KMS-11 (cell line): ENCODE data around the gene GAD1.
A peak's percentile ranks its signal among the peaks of the same experiment; 100 is the strongest.

Source experiments
- H2AFZ ChIP-seq: fragments of 200-600 bp; sonication (generic); 2 replicates; pipeline ENCODE4 v1.6.1; 2016; ENCODE audit warnings: antibody characterized with exemption, mixed run types, low read depth
- H3K27ac ChIP-seq: fragments of 200-600 bp; sonication (generic); 2 replicates; pipeline ENCODE4 v1.6.1; 2016; ENCODE audit warnings: mild to moderate bottlenecking, mixed run types
- H3K27me3 ChIP-seq: fragments of 200-600 bp; sonication (generic); 2 replicates; pipeline ENCODE4 v1.6.1; 2017; ENCODE audit warnings: mild to moderate bottlenecking, low read depth, mixed run types, moderate library complexity; ENCODE audit not compliant: insufficient read depth
- H3K36me3 ChIP-seq: fragments of 200-600 bp; sonication (generic); 2 replicates; pipeline ENCODE4 v1.6.1; 2017; ENCODE audit warnings: mild to moderate bottlenecking, mixed run types; ENCODE audit not compliant: insufficient read depth
- H3K4me1 ChIP-seq: fragments of 200-600 bp; sonication (generic); 2 replicates; pipeline ENCODE4 v1.6.1; 2016; ENCODE audit warnings: mild to moderate bottlenecking, low read depth, mixed run types; ENCODE audit not compliant: poor library complexity, severe bottlenecking
- H3K4me2 ChIP-seq: fragments of 200-600 bp; sonication (generic); 2 replicates; pipeline ENCODE4 v1.7.0; 2016; ENCODE audit warnings: mild to moderate bottlenecking, mixed run types
- H3K4me3 ChIP-seq: fragments of 200-600 bp; sonication (generic); IDR thresholded peaks from 2 replicates; pipeline ENCODE4 v1.6.1; 2017; ENCODE audit warnings: low read depth, low read length, mixed read lengths; ENCODE audit not compliant: insufficient read depth
- H3K79me2 ChIP-seq: fragments of 200-600 bp; sonication (generic); 2 replicates; pipeline ENCODE4 v1.6.1; 2016; ENCODE audit warnings: low read depth, mixed run types; ENCODE audit not compliant: insufficient read depth
- H3K9ac ChIP-seq: fragments of 200-600 bp; sonication (generic); 2 replicates; pipeline ENCODE4 v1.6.1; 2016; ENCODE audit warnings: mild to moderate bottlenecking, mixed run types
- H4K20me1 ChIP-seq: fragments of 200-600 bp; sonication (generic); 2 replicates; pipeline ENCODE4 v1.6.1; 2016; ENCODE audit warnings: mild to moderate bottlenecking, mixed run types; ENCODE audit not compliant: insufficient read depth
- CTCF ChIP-seq: fragments of 200-600 bp; sonication (generic); conservative IDR thresholded peaks from 2 replicates; pipeline ENCODE4 v1.6.1; 2017; ENCODE audit warnings: low read depth, mild to moderate bottlenecking, antibody characterized with exemption, low read length, moderate library complexity, mixed read lengths

GAD1 gene

GRCh38 chr2:170818752-170819470 lies 2.2 kb downstream of the GAD1 start:
- no peak overlapping the region for H2AFZ ChIP-seq
- H3K9ac ChIP-seq: no peak overlapping the region
- no peak overlapping the region for H3K27ac ChIP-seq
- H3K4me2 ChIP-seq: no peak overlapping the region
- H3K4me1 ChIP-seq: peaks cover 18% of the 10 kb centered on the region
- H3K27me3 ChIP-seq: peaks cover 51% of the 10 kb centered on the region
- no peaks in the 10 kb centered on the region for H3K79me2 ChIP-seq
- H4K20me1 ChIP-seq: no peaks in the 10 kb centered on the region
- TF ChIP-seq CTCF: no peak
- H3K4me3 ChIP-seq: no peak overlapping the region
- no peaks in the 10 kb centered on the region for H3K36me3 ChIP-seq

DNA sequence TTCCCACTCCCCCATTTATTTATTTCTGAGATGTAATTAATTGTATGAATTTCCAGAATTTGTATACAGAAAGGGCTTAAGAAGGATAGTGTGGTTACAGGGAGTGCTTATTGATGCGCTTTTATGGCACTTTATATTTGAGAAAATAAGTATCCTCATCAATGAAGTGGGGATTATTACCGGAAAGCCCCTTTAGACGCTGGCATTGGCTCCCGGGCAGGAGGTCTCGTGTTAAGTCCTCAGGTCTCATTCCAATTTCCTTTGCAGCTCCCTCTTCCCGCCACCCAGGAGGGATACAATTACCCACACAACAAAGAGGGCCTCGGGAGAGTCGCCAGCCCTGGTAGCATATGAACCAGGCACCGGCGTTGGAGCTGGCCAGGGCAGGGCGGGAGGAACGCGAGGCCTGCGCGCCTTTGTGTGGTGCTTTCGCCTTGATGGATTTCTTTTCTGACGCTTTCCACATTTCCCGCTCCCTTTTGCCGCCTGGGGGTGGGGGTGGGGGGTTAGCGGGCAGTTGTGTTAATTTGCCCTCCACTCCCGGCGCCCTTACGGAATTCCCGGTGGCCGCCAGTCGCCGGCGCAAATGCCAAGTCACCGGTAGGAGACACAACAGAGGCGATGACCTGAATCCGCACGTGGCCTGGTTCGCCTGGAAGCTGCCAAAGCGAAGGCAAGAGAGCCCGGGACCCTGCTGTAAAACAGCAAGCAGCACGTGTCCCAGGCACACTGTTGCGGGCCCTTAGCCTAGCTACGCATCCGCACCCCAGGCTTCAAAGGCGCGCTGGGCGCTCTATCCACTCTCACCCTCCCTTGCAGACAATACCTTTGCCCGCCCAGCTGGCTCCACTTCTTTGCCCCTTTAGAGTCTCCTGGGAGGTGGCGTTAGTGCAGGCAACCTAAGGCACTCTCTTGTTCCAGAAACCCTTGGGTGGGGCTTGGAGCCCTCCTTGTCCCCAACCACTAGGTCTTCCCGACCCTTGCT lies 3.3 kb downstream of the GAD1 start:
- Histone ChIP-seq H3K9ac (no peak overlapping the region), H2AFZ (peak overlapping the region; percentile 12; the same call in 1 of the 2 replicates), H3K4me1 (peaks cover 18% of the 10 kb centered on the region), H3K4me2 (peak overlapping the region; percentile 84), H3K79me2 (no peaks in the 10 kb centered on the region), H3K36me3 (no peaks in the 10 kb centered on the region), H4K20me1 (no peaks in the 10 kb centered on the region), H3K27ac (no peak overlapping the region), H3K4me3 (peak overlapping the region; percentile 71), H3K27me3 (peaks cover 44% of the 10 kb centered on the region)
- no peak for TF ChIP-seq CTCF

- no peak overlapping the region for H3K9ac ChIP-seq
- TF ChIP-seq CTCF: no peak
- H3K27ac ChIP-seq: no peak overlapping the region
- H3K27me3 ChIP-seq: peaks cover 44% of the 10 kb centered on the region
- H3K4me2 ChIP-seq: peak overlapping the region; percentile 84
- peak overlapping the region; percentile 71 for H3K4me3 ChIP-seq
- H3K79me2 ChIP-seq: no peaks in the 10 kb centered on the region
- H4K20me1 ChIP-seq: no peaks in the 10 kb centered on the region
- no peaks in the 10 kb centered on the region for H3K36me3 ChIP-seq
- peak overlapping the region; percentile 12; the same call in 1 of the 2 replicates for H2AFZ ChIP-seq
- peaks cover 15% of the 10 kb centered on the region for H3K4me1 ChIP-seq
Measured at GRCh38 chr2:170820757-170821530, 4.3 kb downstream of the GAD1 start.
